PFSK-1 (cell line): ENCODE results near the gene RWDD3.

Source experiments
- POLR2AphosphoS5 ChIP-seq: IDR thresholded peaks from 2 replicates; pipeline ENCODE4 v1.6.1; 2012; ENCODE audit warnings: low read depth, mild to moderate bottlenecking, control low read depth, low read length, moderate library complexity
- REST ChIP-seq, 2 experiments: IDR thresholded peaks; 2 replicates each; pipeline versions ENCODE4 v1.6.1 to v1.8.0; 2011 to 2012; ENCODE audit warnings: low read depth in 2 of 2, low read length in 2 of 2, control low read depth in 1 of 2, inconsistent platforms in 1 of 2, mild to moderate bottlenecking in 1 of 2, moderate library complexity in 1 of 2; ENCODE audit not compliant: insufficient read depth in 1 of 2
- TAF1 ChIP-seq: IDR thresholded peaks from 2 replicates; pipeline ENCODE4 v1.6.1; 2012; ENCODE audit warnings: low read length, control low read depth, borderline replicate concordance; ENCODE audit not compliant: insufficient read depth

- TF ChIP-seq POLR2AphosphoS5 (no peak), REST (IDR thresholded peaks at IDR 0.05; ENCODE audit: insufficient read depth in 1 of 2, low read depth in 2 of 2, low read length in 2 of 2) (no peak), TAF1 (no peak)
These were observed 28.9 kb downstream of the RWDD3 start for GRCh38 chr1:95262913-95263312.
